ENCODE measurements around the gene GUCA1A. TPM values are rescaled to one million over a fixed set of nuclear protein-coding genes. Genes with fewer than 3 reads are reported as not detected.
A peak's percentile ranks its signal among the peaks of the same experiment; 100 is the strongest.

Gene GUCA1A
- polyA plus RNA-seq, 1 experiment = 1.5 TPM

GRCh38 chr6:42135161-42135560 lies 38.0 kb upstream of the GUCA1A start:
- ChIA-PET CTCF (interaction anchor here (0.5 kb wide), 1 partner anchor 16 kb away, joined by 3 read pairs; no protein-coding TSS in a partner anchor), POLR2A (no interaction called here)
- no peak overlapping the region for H3K4me3 ChIP-seq (ENCODE audit: low read depth, low read length)
- H3K27me3 ChIP-seq (ENCODE audit: control insufficient read depth, insufficient read depth, low read length) = no peaks in the 10 kb centered on the region
- TF ChIP-seq CTCF (IDR thresholded peaks at IDR 0.05; ENCODE audit: low read depth, low read length) = no peak
- no peaks in the 10 kb centered on the region; the same call in 1 of the 2 replicates for H3K9me3 ChIP-seq (ENCODE audit: control insufficient read depth, insufficient read depth, low read length)
- H3K27ac ChIP-seq (ENCODE audit: low read depth, low read length) = no peak overlapping the region
- DNase-seq (ENCODE audit: low read depth, low spot score) = no peak

GRCh38 chr6:42135722-42136121 lies 37.4 kb upstream of the GUCA1A start:
- DNase-seq (ENCODE audit: low read depth, low spot score) = no peak
- Histone ChIP-seq H3K4me3 (ENCODE audit: low read depth, low read length) (no peak overlapping the region), H3K27me3 (ENCODE audit: control insufficient read depth, insufficient read depth, low read length) (no peaks in the 10 kb centered on the region), H3K27ac (ENCODE audit: low read depth, low read length) (no peak overlapping the region), H3K9me3 (ENCODE audit: control insufficient read depth, insufficient read depth, low read length) (no peaks in the 10 kb centered on the region; the same call in 1 of the 2 replicates)
- no peak for TF ChIP-seq CTCF (IDR thresholded peaks at IDR 0.05; ENCODE audit: low read depth, low read length)
- POLR2A ChIA-PET = interaction anchor here (1.5 kb wide), 1 partner anchor 10 kb away, joined by 4 read pairs; no protein-coding TSS in a partner anchor
- CTCF ChIA-PET = interaction anchor here (0.5 to 1.4 kb wide), 2 partner anchors 17 to 428 kb away, joined by 3 read pairs; partner anchors contain the start of gene UBR2

- CTCF ChIA-PET = interaction anchor here (0.7 to 1.8 kb wide), 6 partner anchors 11 to 427 kb away, joined by 3 to 6 read pairs (median 3); partner anchors contain the start of gene UBR2
- Histone ChIP-seq H3K27ac (ENCODE audit: low read depth, low read length) (peak overlapping the region; percentile 91), H3K27me3 (ENCODE audit: control insufficient read depth, insufficient read depth, low read length) (no peaks in the 10 kb centered on the region), H3K9me3 (ENCODE audit: control insufficient read depth, insufficient read depth, low read length) (no peaks in the 10 kb centered on the region; the same call in 1 of the 2 replicates), H3K4me3 (ENCODE audit: low read depth, low read length) (no peak overlapping the region)
- DNase-seq (ENCODE audit: low read depth, low spot score) = peak; percentile 42
- peak; percentile 51 for TF ChIP-seq CTCF (IDR thresholded peaks at IDR 0.05; ENCODE audit: low read depth, low read length)
- POLR2A ChIA-PET = interaction anchor here (0.5 to 1.5 kb wide), 4 partner anchors 9 to 86 kb away, joined by 3 to 7 read pairs (median 4); partner anchors contain the start of gene TAF8
These were observed 36.5 kb upstream of the GUCA1A start for GRCh38 chr6:42136508-42137193.

GRCh38 chr6:42137194-42137753 lies 35.9 kb upstream of the GUCA1A start:
- CTCF ChIA-PET = interaction anchor here (0.7 to 1.8 kb wide), 6 partner anchors 11 to 426 kb away, joined by 3 to 6 read pairs (median 3); partner anchors contain the start of gene UBR2
- Histone ChIP-seq H3K4me3 (ENCODE audit: low read depth, low read length) (no peak overlapping the region), H3K27me3 (ENCODE audit: control insufficient read depth, insufficient read depth, low read length) (no peaks in the 10 kb centered on the region), H3K9me3 (ENCODE audit: control insufficient read depth, insufficient read depth, low read length) (no peaks in the 10 kb centered on the region; the same call in 1 of the 2 replicates), H3K27ac (ENCODE audit: low read depth, low read length) (peak overlapping the region; percentile 91)
- no peak for TF ChIP-seq CTCF (IDR thresholded peaks at IDR 0.05; ENCODE audit: low read depth, low read length)
- POLR2A ChIA-PET = interaction anchor here (0.5 to 1.5 kb wide), 4 partner anchors 9 to 87 kb away, joined by 3 to 7 read pairs (median 4); partner anchors contain the start of gene TAF8
- DNase-seq (ENCODE audit: low read depth, low spot score) = no peak

All from AG04450 (cell line).